B cell (primary cell): ENCODE measurements around the gene AP4M1. TPM values are rescaled to one million over a fixed set of nuclear protein-coding genes. Genes with fewer than 3 reads are reported as not detected.
"Not testable (repeated sequence)": the region's sequence is repeated elsewhere in the genome, so short reads cannot be mapped to it uniquely, and the experiment has no call there.

Experiments used
- ATAC-seq: fragments of 200-7000 bp; cut with Tn5 transposase; one replicate; pipeline ENCODE4 v1.10.0; 2021; ENCODE audit warnings: low read depth, mild to moderate bottlenecking, moderate number of reproducible peaks, moderate library complexity
- CTCF ChIA-PET: fragments of 350-600 bp; sonication (Branson Sonifier 250); formaldehyde crosslinking; loops from one replicate; lab custom pipeline; 2021; ENCODE audit warnings: antibody characterized with exemption, inconsistent platforms; lab: Charles Lee
- POLR2A ChIA-PET: fragments of 350-600 bp; sonication (Branson Sonifier 250); formaldehyde crosslinking; loops from one replicate; lab custom pipeline; 2021; ENCODE audit warnings: antibody characterized with exemption; lab: Charles Lee
- DNase-seq: peaks from one replicate; pipeline ENCODE4 v3.0.0; 2013
- H2AFZ ChIP-seq: 2 replicates; pipeline ENCODE4 v1.6.1; 2012; ENCODE audit warnings: mild to moderate bottlenecking, low read depth, low read length; ENCODE audit not compliant: insufficient read depth, poor library complexity, severe bottlenecking
- H3K27ac ChIP-seq, 2 donors: 1 replicate in 1 of 2; 2 replicates in 1 of 2; pipeline ENCODE4 v1.5.1; 2012 to 2013; ENCODE audit warnings: low read length in 2 of 2, mild to moderate bottlenecking in 2 of 2, moderate library complexity in 1 of 2
- H3K27me3 ChIP-seq, 4 experiments: fragments of 200-600 bp in 1 of 4; sonication (generic) in 1 of 4; replicated peaks in 1 of 4; 1 replicate in 2 of 4; 2 replicates in 2 of 4; pipeline versions ENCODE4 v1.6.1 to v1.7.0; 2013 to 2016; ENCODE audit warnings: low read length in 3 of 4, mild to moderate bottlenecking in 2 of 4, mixed read lengths in 1 of 4, moderate library complexity in 1 of 4; ENCODE audit not compliant: insufficient read depth in 4 of 4, control insufficient read depth in 3 of 4; ENCODE audit errors: control extremely low read depth in 1 of 4
- H3K36me3 ChIP-seq, 2 experiments: replicated peaks in 1 of 2; 1 replicate in 1 of 2; 2 replicates in 1 of 2; pipeline versions ENCODE4 v1.6.1 to v1.7.1; 2013; ENCODE audit warnings: low read length in 1 of 2; ENCODE audit not compliant: insufficient read depth in 2 of 2, control insufficient read depth in 1 of 2; ENCODE audit errors: control extremely low read depth in 1 of 2, extremely low read depth in 1 of 2
- H3K4me1 ChIP-seq, 2 donors: fragments of 200-600 bp in 1 of 2; sonication (generic) in 1 of 2; 1 replicate in 1 of 2; 2 replicates in 1 of 2; pipeline versions ENCODE4 v1.5.1 to v1.6.1; 2013 to 2017; ENCODE audit warnings: low read length in 2 of 2; ENCODE audit not compliant: control insufficient read depth in 2 of 2, insufficient read depth in 2 of 2
- H3K4me2 ChIP-seq: replicated peaks from 2 replicates; pipeline ENCODE3; 2012; ENCODE audit warnings: mild to moderate bottlenecking, low read depth, low read length; ENCODE audit not compliant: poor library complexity, severe bottlenecking
- H3K4me3 ChIP-seq, 5 experiments: fragments of 200-600 bp in 1 of 5; sonication (generic) in 1 of 5; 1 replicate in 3 of 5; 2 replicates in 2 of 5; pipeline versions ENCODE4 v1.5.1 to v1.7.0; 2011 to 2016; ENCODE audit warnings: low read length in 4 of 5, mild to moderate bottlenecking in 4 of 5, low read depth in 2 of 5, control low read depth in 1 of 5, moderate library complexity in 1 of 5; ENCODE audit not compliant: insufficient read depth in 1 of 5; ENCODE audit errors: control extremely low read depth in 1 of 5, extremely low read depth in 1 of 5
- H3K79me2 ChIP-seq: fragments of 200-600 bp; sonication (generic); one replicate; pipeline ENCODE4 v1.6.0; 2016; ENCODE audit warnings: low read length; ENCODE audit not compliant: control insufficient read depth, insufficient read depth
- H3K9ac ChIP-seq: fragments of 200-600 bp; sonication (generic); 2 replicates; pipeline ENCODE4 v1.6.1; 2017; ENCODE audit warnings: mild to moderate bottlenecking, low read length, moderate library complexity
- H3K9me3 ChIP-seq, 3 donors: one replicate each; pipeline versions ENCODE4 v1.6.1 to v1.7.1; 2013; ENCODE audit warnings: low read length in 2 of 3; ENCODE audit not compliant: control insufficient read depth in 2 of 3, insufficient read depth in 1 of 3; ENCODE audit errors: control extremely low read depth in 1 of 3
- H4K20me1 ChIP-seq: 2 replicates; pipeline ENCODE4 v1.6.0; 2012; ENCODE audit warnings: mild to moderate bottlenecking, low read length; ENCODE audit not compliant: insufficient read depth, control insufficient read depth, poor library complexity, severe bottlenecking
- H3K27ac Mint-ChIP-seq: one replicate; pipeline ENCODE4 v1.8.0; 2021; ENCODE audit warnings: mixed read lengths
- H3K27me3 Mint-ChIP-seq: one replicate; pipeline ENCODE4 v1.8.0; 2021; ENCODE audit warnings: mixed read lengths
- H3K4me1 Mint-ChIP-seq: one replicate; pipeline ENCODE4 v1.8.0; 2021; ENCODE audit warnings: mixed read lengths
- H3K4me3 Mint-ChIP-seq: one replicate; pipeline ENCODE4 v1.8.0; 2021; ENCODE audit warnings: mixed read lengths
- H3K9me3 Mint-ChIP-seq: one replicate; pipeline ENCODE4 v1.8.0; 2022; ENCODE audit warnings: mixed read lengths; ENCODE audit not compliant: insufficient read depth
- EZH2 ChIP-seq: IDR thresholded peaks from 2 replicates; pipeline ENCODE4 v1.6.1; 2012; ENCODE audit warnings: borderline replicate concordance, low read depth, mild to moderate bottlenecking, moderate library complexity, low read length; ENCODE audit not compliant: insufficient read depth, poor library complexity, severe bottlenecking
- whole genome bisulfite sequencing: methylation state at CpG from one replicate; pipeline ENCODE4 v1.1.5; 2013; ENCODE audit warnings: missing lambda C conversion rate; ENCODE audit not compliant: insufficient coverage; 5-methylcytosine and 5-hydroxymethylcytosine counted together
- intact Hi-C: fragments of 100-400 bp; cut with micrococcal nuclease; formaldehyde crosslinking; loops from one replicate; pipeline ENCODE4 v1.10.0; 2022
- polyA plus RNA-seq: library from polyadenylated mRNA; depleted of rRNA; stranded (reverse); fragments of >200 nt; gene quantifications from 2 replicates; pipeline ENCODE4 v1.2.3, GENCODE V29; 2012
- total RNA-seq, 2 donors: library from RNA; stranded (reverse); fragments of 120-200 nt in 1 of 2; gene quantifications; 1 replicate in 1 of 2; 2 replicates in 1 of 2; pipeline versions ENCODE4 v1.2.3 to v1.2.4, GENCODE V29; 2013 to 2022
- TF ChIP-seq, protein P1 (sequence below): fragments of 200-600 bp; IDR thresholded peaks from one replicate; pipeline ENCODE4 v1.8.0; 2022; ENCODE audit warnings: antibody characterized with exemption, mild to moderate bottlenecking

AP4M1 gene
- total and polyA plus RNA-seq, 2 donors (not counting 1 experiment from before 2014, with no cell fraction given): 9.0 to 17.6 TPM

GRCh38 chr7:100142461-100142860 lies 41.0 kb downstream of the AP4M1 start:
- Mint-ChIP-seq H3K4me1 (peaks cover 18% of the 10 kb centered on the region), H3K4me3 (no peak overlapping the region), H3K9me3 (no peaks in the 10 kb centered on the region), H3K27me3 (no peaks in the 10 kb centered on the region), H3K27ac (no peak overlapping the region)
- no peaks in the 10 kb centered on the region for H3K9me3 ChIP-seq
- POLR2A ChIA-PET: interaction anchor here (0.7 kb wide), 1 partner anchor 14 kb away, joined by 9 read pairs; no protein-coding TSS in a partner anchor
- H3K4me2 ChIP-seq: no peak overlapping the region
- no peak overlapping the region for H3K4me3 ChIP-seq
- TF ChIP-seq EZH2: no peak
- TF ChIP-seq, protein P1, sequence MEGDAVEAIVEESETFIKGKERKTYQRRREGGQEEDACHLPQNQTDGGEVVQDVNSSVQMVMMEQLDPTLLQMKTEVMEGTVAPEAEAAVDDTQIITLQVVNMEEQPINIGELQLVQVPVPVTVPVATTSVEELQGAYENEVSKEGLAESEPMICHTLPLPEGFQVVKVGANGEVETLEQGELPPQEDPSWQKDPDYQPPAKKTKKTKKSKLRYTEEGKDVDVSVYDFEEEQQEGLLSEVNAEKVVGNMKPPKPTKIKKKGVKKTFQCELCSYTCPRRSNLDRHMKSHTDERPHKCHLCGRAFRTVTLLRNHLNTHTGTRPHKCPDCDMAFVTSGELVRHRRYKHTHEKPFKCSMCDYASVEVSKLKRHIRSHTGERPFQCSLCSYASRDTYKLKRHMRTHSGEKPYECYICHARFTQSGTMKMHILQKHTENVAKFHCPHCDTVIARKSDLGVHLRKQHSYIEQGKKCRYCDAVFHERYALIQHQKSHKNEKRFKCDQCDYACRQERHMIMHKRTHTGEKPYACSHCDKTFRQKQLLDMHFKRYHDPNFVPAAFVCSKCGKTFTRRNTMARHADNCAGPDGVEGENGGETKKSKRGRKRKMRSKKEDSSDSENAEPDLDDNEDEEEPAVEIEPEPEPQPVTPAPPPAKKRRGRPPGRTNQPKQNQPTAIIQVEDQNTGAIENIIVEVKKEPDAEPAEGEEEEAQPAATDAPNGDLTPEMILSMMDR: no peak
- WGBS: 94% methylated on average over 3 of the region's 3 CpGs
- H3K27ac ChIP-seq: no peak overlapping the region
- no peaks in the 10 kb centered on the region for H3K79me2 ChIP-seq
- CTCF ChIA-PET: interaction anchor here (0.7 to 1.7 kb wide), 4 partner anchors 8 to 16 kb away, joined by 3 to 5 read pairs (median 4); no protein-coding TSS in a partner anchor
- H3K36me3 ChIP-seq: no peaks in the 10 kb centered on the region
- no peaks in the 10 kb centered on the region for H3K27me3 ChIP-seq
- peaks cover 10 to 25% of the 10 kb centered on the region in 2 donors for H3K4me1 ChIP-seq
- DNase-seq: no peak
- ATAC-seq: no peak
- no peak overlapping the region for H2AFZ ChIP-seq
- no peak overlapping the region for H3K9ac ChIP-seq
- intact Hi-C loops: no loop called here
- H4K20me1 ChIP-seq: no peaks in the 10 kb centered on the region

- H3K4me3 Mint-ChIP-seq, H2AFZ ChIP-seq, H3K27me3 ChIP-seq, H3K36me3 ChIP-seq, H3K9ac ChIP-seq, H3K27ac Mint-ChIP-seq, H3K27me3 Mint-ChIP-seq, H3K27ac ChIP-seq, H4K20me1 ChIP-seq, ATAC-seq, H3K4me3 ChIP-seq, DNase-seq, H3K9me3 Mint-ChIP-seq, H3K9me3 ChIP-seq, H3K4me2 ChIP-seq: not testable (repeated sequence)
- peaks cover 24% of the 10 kb centered on the region for H3K79me2 ChIP-seq
- POLR2A ChIA-PET: interaction anchor here (0.6 to 1.3 kb wide), 2 partner anchors 18 to 27 kb away, joined by 3 to 4 read pairs; partner anchors contain the start of gene CNPY4
- H3K4me1 Mint-ChIP-seq: peaks cover 24% of the 10 kb centered on the region
- no CpG with 5 or more reads among the region's 4 CpGs for WGBS
- CTCF ChIA-PET: interaction anchor here (0.6 to 1.3 kb wide), 3 partner anchors 13 to 413 kb away, joined by 3 to 9 read pairs (median 3); no protein-coding TSS in a partner anchor
- intact Hi-C loops: loop anchor here (5.0 kb wide), 2 partner anchors 66 to 126 kb away; no protein-coding TSS in a partner anchor
- peaks cover 14 to 32% of the 10 kb centered on the region in 2 donors for H3K4me1 ChIP-seq
Observed at GRCh38 chr7:100146350-100146749, 44.9 kb downstream of the AP4M1 start.
